ENCODE data around the gene FOXJ3. TPM values are rescaled to one million over a fixed set of nuclear protein-coding genes. Genes with fewer than 3 reads are reported as not detected.

FOXJ3 gene
- total RNA-seq, 2 donors from 2014 or later, result 39.9 to 44.8 TPM

DNA sequence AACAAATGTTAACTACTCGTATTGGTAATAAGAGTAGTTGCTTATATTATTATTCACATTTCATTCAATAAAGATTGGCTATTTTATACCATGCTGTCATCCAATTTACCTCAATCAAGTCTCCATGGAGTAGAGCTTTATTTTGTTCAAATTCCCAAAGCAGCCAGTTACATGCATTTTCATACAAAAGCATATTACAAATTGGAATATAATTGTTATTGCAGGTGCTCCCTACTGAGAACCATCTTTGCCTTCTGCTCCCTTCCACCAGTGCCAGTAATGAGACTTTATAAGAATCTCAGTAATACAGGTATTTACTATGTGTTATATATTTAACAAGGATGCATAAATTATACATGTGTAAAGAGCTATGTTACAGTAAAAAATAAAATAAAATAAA, 54.2 kb downstream of the FOXJ3 start:
- DNase-seq, result no peak
- Histone ChIP-seq H3K36me3 (no peaks in the 10 kb centered on the region), H3K9ac (ENCODE audit: low read depth in 2 of 2, low read length in 2 of 2) (no peak overlapping the region), H3K4me1 (no peaks in the 10 kb centered on the region), H3K27me3 (no peaks in the 10 kb centered on the region), H3K4me3 (no peak overlapping the region), H3K9me3 (no peaks in the 10 kb centered on the region), H3K27ac (no peak overlapping the region)
- TF ChIP-seq, protein P1, sequence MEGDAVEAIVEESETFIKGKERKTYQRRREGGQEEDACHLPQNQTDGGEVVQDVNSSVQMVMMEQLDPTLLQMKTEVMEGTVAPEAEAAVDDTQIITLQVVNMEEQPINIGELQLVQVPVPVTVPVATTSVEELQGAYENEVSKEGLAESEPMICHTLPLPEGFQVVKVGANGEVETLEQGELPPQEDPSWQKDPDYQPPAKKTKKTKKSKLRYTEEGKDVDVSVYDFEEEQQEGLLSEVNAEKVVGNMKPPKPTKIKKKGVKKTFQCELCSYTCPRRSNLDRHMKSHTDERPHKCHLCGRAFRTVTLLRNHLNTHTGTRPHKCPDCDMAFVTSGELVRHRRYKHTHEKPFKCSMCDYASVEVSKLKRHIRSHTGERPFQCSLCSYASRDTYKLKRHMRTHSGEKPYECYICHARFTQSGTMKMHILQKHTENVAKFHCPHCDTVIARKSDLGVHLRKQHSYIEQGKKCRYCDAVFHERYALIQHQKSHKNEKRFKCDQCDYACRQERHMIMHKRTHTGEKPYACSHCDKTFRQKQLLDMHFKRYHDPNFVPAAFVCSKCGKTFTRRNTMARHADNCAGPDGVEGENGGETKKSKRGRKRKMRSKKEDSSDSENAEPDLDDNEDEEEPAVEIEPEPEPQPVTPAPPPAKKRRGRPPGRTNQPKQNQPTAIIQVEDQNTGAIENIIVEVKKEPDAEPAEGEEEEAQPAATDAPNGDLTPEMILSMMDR (IDR thresholded peaks at IDR 0.05), result no peak
- intact Hi-C loops (cut with DNase I), result no loop called here

DNA sequence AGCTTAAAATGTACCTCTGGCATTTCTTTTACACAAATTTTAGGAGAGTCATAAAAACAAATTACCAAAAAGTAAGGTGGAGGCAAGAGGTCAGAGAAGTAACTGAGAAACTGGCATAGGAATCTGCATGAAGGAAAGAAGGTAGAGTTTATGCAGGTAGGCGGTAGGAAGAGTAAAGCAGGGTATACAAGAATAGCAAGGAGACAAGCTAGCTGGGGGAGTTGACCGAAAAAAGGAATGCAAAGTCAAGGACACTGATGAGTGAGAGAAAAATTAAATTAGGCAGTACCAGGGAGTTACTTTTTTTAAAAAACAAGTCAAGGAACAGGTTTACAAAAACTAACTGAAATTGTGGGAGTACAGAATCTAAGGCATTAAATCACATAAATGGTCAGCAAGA, 56.0 kb downstream of the FOXJ3 start:
- Histone ChIP-seq H3K9me3 (no peaks in the 10 kb centered on the region), H3K27ac (no peak overlapping the region), H3K36me3 (no peaks in the 10 kb centered on the region), H3K4me3 (no peak overlapping the region), H3K9ac (ENCODE audit: low read depth in 2 of 2, low read length in 2 of 2) (no peak overlapping the region), H3K4me1 (no peaks in the 10 kb centered on the region), H3K27me3 (no peaks in the 10 kb centered on the region)
- intact Hi-C loops (cut with DNase I), result no loop called here
- no peak for DNase-seq
- TF ChIP-seq, protein P1 (IDR thresholded peaks at IDR 0.05), result no peak

DNA sequence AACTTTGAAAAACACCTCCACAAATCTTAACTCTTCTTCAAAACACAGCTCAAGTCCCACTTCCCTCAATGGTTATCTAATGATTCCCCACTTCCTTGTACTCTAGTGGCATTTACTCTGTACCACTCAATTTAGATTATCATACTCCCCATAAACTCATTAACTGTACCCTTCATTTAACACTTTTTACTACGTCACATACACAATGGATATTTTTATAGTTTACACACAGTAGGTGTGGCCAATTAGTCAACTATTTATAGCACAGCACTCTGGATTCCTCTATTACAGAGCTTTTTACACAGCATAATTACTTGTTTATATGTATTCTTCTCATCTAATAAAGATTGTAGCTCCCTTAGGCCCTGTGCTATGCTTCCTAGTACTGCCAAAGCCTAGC, 62.1 kb downstream of the FOXJ3 start:
- Histone ChIP-seq H3K27me3 (no peaks in the 10 kb centered on the region), H3K9ac (ENCODE audit: low read depth in 2 of 2, low read length in 2 of 2) (no peak overlapping the region), H3K4me1 (no peaks in the 10 kb centered on the region), H3K4me3 (no peak overlapping the region), H3K36me3 (no peaks in the 10 kb centered on the region), H3K9me3 (no peaks in the 10 kb centered on the region), H3K27ac (no peak overlapping the region)
- intact Hi-C loops (cut with DNase I), result no loop called here
- TF ChIP-seq, protein P1 (IDR thresholded peaks at IDR 0.05), result no peak
- no peak for DNase-seq

DNA sequence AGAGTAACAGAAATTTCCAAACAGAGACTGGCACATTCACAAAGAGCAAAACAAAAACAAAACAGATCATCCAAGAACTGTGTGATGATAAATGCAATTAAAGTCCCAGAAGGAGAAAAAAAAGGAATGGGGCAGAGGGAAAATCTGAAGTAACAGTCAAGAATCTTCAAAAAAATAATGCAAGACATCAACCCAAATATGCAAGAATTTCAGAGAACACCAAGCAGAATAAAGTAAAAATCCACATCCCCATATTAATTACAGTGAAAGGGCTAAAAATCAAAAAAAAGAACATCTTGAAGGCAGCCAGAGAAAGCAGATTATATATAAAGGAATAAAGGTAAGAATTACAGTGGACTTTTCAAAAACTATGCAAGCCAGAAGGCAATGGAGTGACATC, 67.1 kb downstream of the FOXJ3 start:
- TF ChIP-seq, protein P1 (IDR thresholded peaks at IDR 0.05), result no peak
- intact Hi-C loops (cut with DNase I), result no loop called here

DNA sequence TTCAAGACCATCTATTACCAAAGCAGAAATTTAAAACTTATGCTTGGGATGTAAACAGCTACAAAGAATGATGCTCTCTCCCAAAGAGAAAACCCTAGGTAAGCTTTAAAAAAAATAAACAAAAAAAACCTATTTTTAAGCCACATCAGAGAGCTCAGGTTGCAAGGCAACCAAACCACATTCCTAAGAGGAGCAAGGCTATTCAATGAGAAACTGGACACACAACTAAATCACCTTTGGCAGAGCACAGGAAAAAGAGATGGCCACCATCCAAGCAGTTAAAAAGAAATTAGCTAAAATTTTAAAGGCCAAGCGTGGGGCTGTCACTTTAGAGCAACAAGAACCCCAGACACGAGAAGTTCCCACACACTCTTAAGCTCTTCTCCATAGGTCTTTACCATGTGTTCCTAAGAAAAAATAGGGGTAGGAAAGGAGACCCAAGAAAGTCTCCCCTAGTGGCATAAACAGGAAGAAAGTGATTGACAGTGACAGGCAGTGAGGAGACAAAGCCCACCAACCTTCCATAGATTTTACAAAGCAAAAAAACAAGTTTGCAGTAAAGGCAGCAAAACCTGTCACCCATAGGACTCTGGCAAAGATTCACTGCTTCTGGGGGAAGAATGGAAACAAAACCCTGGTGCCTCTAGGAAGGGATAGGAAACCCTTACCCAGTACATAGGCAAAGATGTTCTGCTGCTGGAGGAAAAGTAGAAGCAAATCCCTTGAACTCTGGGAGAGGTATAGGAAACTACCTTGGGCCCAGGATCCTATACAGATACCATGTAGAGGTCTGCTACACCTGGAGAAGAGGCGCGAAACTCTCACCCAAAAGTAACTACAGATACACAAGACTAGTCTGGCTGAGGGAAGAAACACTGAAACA, 68.5 kb downstream of the FOXJ3 start:
- DNase-seq, result no peak
- H3K9ac ChIP-seq (ENCODE audit: low read depth in 2 of 2, low read length in 2 of 2), result no peak overlapping the region

More for the DNA sequence above, 67.1 kb downstream of the FOXJ3 start:
- H3K9me3 ChIP-seq, result no peaks in the 10 kb centered on the region
- no peak overlapping the region for H3K4me3 ChIP-seq
- no peak for DNase-seq
- H3K27ac ChIP-seq, result no peak overlapping the region
- H3K36me3 ChIP-seq, result no peaks in the 10 kb centered on the region
- H3K9ac ChIP-seq (ENCODE audit: low read depth in 2 of 2, low read length in 2 of 2), result no peak overlapping the region
- H3K27me3 ChIP-seq, result no peaks in the 10 kb centered on the region
- no peaks in the 10 kb centered on the region for H3K4me1 ChIP-seq

More for the DNA sequence above, 68.5 kb downstream of the FOXJ3 start:
- intact Hi-C loops (cut with DNase I), result no loop called here
- TF ChIP-seq, protein P1 (IDR thresholded peaks at IDR 0.05), result no peak
- no peak overlapping the region for H3K27ac ChIP-seq
- H3K36me3 ChIP-seq, result no peaks in the 10 kb centered on the region
- no peaks in the 10 kb centered on the region for H3K9me3 ChIP-seq
- no peaks in the 10 kb centered on the region for H3K27me3 ChIP-seq
- H3K4me1 ChIP-seq, result no peaks in the 10 kb centered on the region
- no peak overlapping the region for H3K4me3 ChIP-seq
